GM11168 (cell line): ENCODE data around the gene HGS.
"Not testable (repeated sequence)": the region's sequence is repeated elsewhere in the genome, so short reads cannot be mapped to it uniquely, and the experiment has no call there.

ENCODE experiments used
- in situ Hi-C: fragments of 300-500 bp; cut with MboI; formaldehyde crosslinking; loops from one replicate; pipeline ENCODE4 v1.12.0; 2022; ENCODE audit warnings: low sequenced_read_pairs; ENCODE audit not compliant: unreplicated experiment

HGS gene

GRCh38 chr17:81655378-81656117 is 28.3 kb upstream of the HGS start:
- in situ Hi-C loops = no loop called here

GRCh38 chr17:81656118-81656743 is 27.6 kb upstream of the HGS start, which contains the start of gene PDE6G:
PDE6G (minus strand) TSS chr17:81656542; CDS start chr17:81653305, 3,237 bp downstream.
- in situ Hi-C loops = no loop called here

- in situ Hi-C loops = no loop called here
Observed at GRCh38 chr17:81656835-81657234, 27.0 kb upstream of the HGS start.

- in situ Hi-C loops = no loop called here
Observed at GRCh38 chr17:81659038-81659437, 24.8 kb upstream of the HGS start.

- in situ Hi-C loops = no loop called here
Observed at GRCh38 chr17:81660441-81660840, 23.4 kb upstream of the HGS start.

GRCh38 chr17:81662002-81662401 is 21.8 kb upstream of the HGS start:
- in situ Hi-C loops = no loop called here

GRCh38 chr17:81664051-81664470 is 19.8 kb upstream of the HGS start:
- in situ Hi-C loops = no loop called here

- in situ Hi-C loops = no loop called here
Observed at GRCh38 chr17:81665205-81666091, 18.4 kb upstream of the HGS start.

GRCh38 chr17:81666092-81666341 is 17.8 kb upstream of the HGS start:
- in situ Hi-C loops = no loop called here

- in situ Hi-C loops = no loop called here
Observed at GRCh38 chr17:81666342-81667191, 17.2 kb upstream of the HGS start, which contains the start of the genes CCDC137 and OXLD1. CCDC137 (plus strand) TSS chr17:81666737; CDS start chr17:81666767, 30 bp downstream. OXLD1 (minus strand) TSS chr17:81666605; CDS start chr17:81666577, 28 bp downstream.

- in situ Hi-C loops = no loop called here
Observed at GRCh38 chr17:81667754-81668153, 16.1 kb upstream of the HGS start.

- in situ Hi-C loops = no loop called here
Observed at GRCh38 chr17:81672504-81672903, 11.3 kb upstream of the HGS start.

- in situ Hi-C loops = no loop called here
Observed at GRCh38 chr17:81672954-81673353, 10.9 kb upstream of the HGS start.

GRCh38 chr17:81673561-81674258 is 10.1 kb upstream of the HGS start:
- in situ Hi-C loops = no loop called here

- in situ Hi-C loops = not testable (repeated sequence)
Observed at GRCh38 chr17:81675515-81676221, 8.1 kb upstream of the HGS start.

- in situ Hi-C loops = no loop called here
Observed at GRCh38 chr17:81676906-81677305, 6.9 kb upstream of the HGS start.

GRCh38 chr17:81680150-81680549 is 3.7 kb upstream of the HGS start:
- in situ Hi-C loops = no loop called here

- in situ Hi-C loops = no loop called here
Observed at GRCh38 chr17:81681672-81682071, 2.1 kb upstream of the HGS start.
